ENCODE measurements around the gene SLC14A1.

DNA sequence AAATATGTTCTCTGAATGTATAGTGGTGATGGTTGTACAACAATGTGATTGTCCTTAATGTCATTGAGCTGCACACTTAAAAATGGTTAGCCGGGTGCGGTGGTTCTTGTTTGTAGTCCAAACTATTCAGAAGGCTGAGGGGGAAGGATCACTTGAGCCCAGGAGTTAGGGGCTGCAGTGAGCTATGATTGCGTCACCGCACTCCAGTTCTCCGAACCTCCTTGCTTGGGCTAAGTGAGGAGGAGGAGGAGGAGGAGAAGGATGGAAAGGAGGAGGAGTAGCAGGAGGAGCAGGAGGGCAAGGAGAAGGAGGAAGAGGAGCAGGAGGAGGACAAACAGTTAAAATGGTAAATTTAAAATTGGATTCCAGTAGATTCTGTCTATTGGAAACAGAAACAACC is 10.5 kb downstream of the SLC14A1 start:
- TF ChIP-seq POLR2A (IDR thresholded peaks at IDR 0.05; ENCODE audit: low read length) (no peak), GATA1 (IDR thresholded peaks at IDR 0.05; ENCODE audit: low read depth, low read length) (no peak)
